Activated T-cell treated with anti-CD3 and anti-CD28 coated beads, Interleukin-2, amount 50 U/mL, for 48 hours (primary cell): ENCODE data around the gene LRRC10B.

Experiments
- DNase-seq, 2 experiments: peaks; one replicate each; pipeline ENCODE4 v3.0.0-alpha.2; 2020

LRRC10B gene

GRCh38 chr11:61487342-61488025 lies 21.1 kb upstream of the LRRC10B start:
- no peak for DNase-seq

GRCh38 chr11:61488651-61489291 lies 19.8 kb upstream of the LRRC10B start:
- DNase-seq, result no peak

- DNase-seq, result no peak
Observed at GRCh38 chr11:61489833-61490721, 18.5 kb upstream of the LRRC10B start.

- DNase-seq, result no peak
Observed at GRCh38 chr11:61491736-61492395, 16.7 kb upstream of the LRRC10B start.

GRCh38 chr11:61494381-61494961 lies 14.1 kb upstream of the LRRC10B start:
- DNase-seq, result no peak

GRCh38 chr11:61495801-61496601 lies 12.5 kb upstream of the LRRC10B start:
- no peak for DNase-seq

- no peak for DNase-seq
Observed at GRCh38 chr11:61496602-61497400, 11.7 kb upstream of the LRRC10B start.

GRCh38 chr11:61497473-61497872 lies 11.1 kb upstream of the LRRC10B start:
- DNase-seq, result no peak

- no peak for DNase-seq
Observed at GRCh38 chr11:61497876-61498275, 10.7 kb upstream of the LRRC10B start.

- no peak for DNase-seq
Observed at GRCh38 chr11:61498767-61499341, 9.7 kb upstream of the LRRC10B start.

GRCh38 chr11:61499816-61500491 lies 8.6 kb upstream of the LRRC10B start:
- DNase-seq, result no peak

GRCh38 chr11:61502522-61502921 lies 6.0 kb upstream of the LRRC10B start:
- DNase-seq, result no peak

GRCh38 chr11:61503135-61503770 lies 5.3 kb upstream of the LRRC10B start:
- DNase-seq, result no peak

GRCh38 chr11:61505106-61505505 lies 3.4 kb upstream of the LRRC10B start:
- no peak for DNase-seq

- DNase-seq, result no peak
Observed at GRCh38 chr11:61505640-61506155, 2.9 kb upstream of the LRRC10B start.

- DNase-seq, result no peak
Observed at GRCh38 chr11:61507012-61507768, 1.4 kb upstream of the LRRC10B start.

GRCh38 chr11:61509043-61510029 lies 787 bp downstream of the LRRC10B start:
- peak; percentile 77 to 86 for DNase-seq
